ENCODE results near the gene AKAP1. TPM values are rescaled to one million over a fixed set of nuclear protein-coding genes. Genes with fewer than 3 reads are reported as not detected.
A peak's percentile ranks its signal among the peaks of the same experiment; 100 is the strongest.

AKAP1 gene
- polyA plus RNA-seq, 2 of the 4 experiments (the other 2 are of a cell fraction), result 45.8 to 48.0 TPM

- no peak for TF ChIP-seq ATOH8 (CRISPR knock-in tag; IDR thresholded peaks at IDR 0.05; ENCODE audit: low read depth)
- no peak for TF ChIP-seq JUN (IDR thresholded peaks at IDR 0.05)
- TF ChIP-seq MAX (IDR thresholded peaks at IDR 0.05), result no peak
Observed at GRCh38 chr17:57067781-57068180, 17.3 kb upstream of the AKAP1 start (continued).

GRCh38 chr17:57068222-57068658, 16.8 kb upstream of the AKAP1 start:
- ChIA-PET CTCF (no interaction called here), POLR2A (no interaction called here)
- DNase-seq (ENCODE audit: low read depth in 1 of 2, low spot score in 1 of 2), result no peak
- Histone ChIP-seq H3K9me3 (no peaks in the 10 kb centered on the region), H3K27ac (no peak overlapping the region), H3K4me2 (no peak overlapping the region), H3K4me1 (no peaks in the 10 kb centered on the region), H3K4me3 (no peak overlapping the region)
- 11% methylated on average over 4 of the region's 4 CpGs for WGBS (ENCODE audit: missing lambda C conversion rate)
- no peak for FAIRE-seq
- ATAC-seq, result peak; percentile 52 to 81; a peak in 4 of 6 replicates
- TF ChIP-seq ESRRA (IDR thresholded peaks at IDR 0.05; ENCODE audit: borderline replicate concordance, low read length), result no peak
- TF ChIP-seq CHD4 (IDR thresholded peaks at IDR 0.05; ENCODE audit: borderline replicate concordance), result no peak
- no peak for TF ChIP-seq HES2 (IDR thresholded peaks at IDR 0.05)
- TF ChIP-seq FOSL2 (IDR thresholded peaks at IDR 0.05), result no peak
- TF ChIP-seq FOSL2 (CRISPR knock-in tag; IDR thresholded peaks at IDR 0.05), result no peak
- TF ChIP-seq ZC3H11A (IDR thresholded peaks at IDR 0.05), result no peak
- TF ChIP-seq CTCF (IDR thresholded peaks at IDR 0.05), result no peak
- TF ChIP-seq FOXS1 (CRISPR knock-in tag; IDR thresholded peaks at IDR 0.05), result no peak
- no peak for TF ChIP-seq EHMT2 (IDR thresholded peaks at IDR 0.05; ENCODE audit: low read depth)
- TF ChIP-seq E2F6 (IDR thresholded peaks at IDR 0.05; ENCODE audit: borderline replicate concordance, low read depth), result no peak
- TF ChIP-seq REST (IDR thresholded peaks at IDR 0.05), result no peak

- peak in 1 of 2 experiments; percentile 7; a peak in 2 of 6 replicates for ATAC-seq
- no peak overlapping the region for H3K4me2 ChIP-seq
- no peak for DNase-seq (ENCODE audit: low read depth in 1 of 2, low spot score in 1 of 2)
- H3K27ac ChIP-seq, result no peak overlapping the region
- no peak for FAIRE-seq
- no peaks in the 10 kb centered on the region for H3K4me1 ChIP-seq
- no peak for TF ChIP-seq MYC (IDR thresholded peaks at IDR 0.05; ENCODE audit: borderline replicate concordance, low read length)
- no peak for TF ChIP-seq CEBPB (IDR thresholded peaks at IDR 0.05)
- H3K9me3 ChIP-seq, result no peaks in the 10 kb centered on the region
- 86% methylated on average over 2 of the region's 2 CpGs for WGBS (ENCODE audit: missing lambda C conversion rate)
- ChIA-PET POLR2A (no interaction called here), CTCF (interaction anchor here (0.9 kb wide), 1 partner anchor 19 kb away, joined by 3 read pairs; no protein-coding TSS in a partner anchor)
- no peak overlapping the region for H3K4me3 ChIP-seq
Observed at GRCh38 chr17:57068707-57069106, 16.3 kb upstream of the AKAP1 start.
